H1 (cell line): Measurements from ENCODE around the gene EXOSC1. TPM values are rescaled to one million over a fixed set of nuclear protein-coding genes. Genes with fewer than 3 reads are reported as not detected.

Source experiments
- CTCF ChIA-PET: fragments of 300-600 bp; sonication (Branson Sonifier 250); formaldehyde crosslinking; loops from one replicate; lab custom pipeline; 2021; ENCODE audit not compliant: partially characterized antibody; lab: Charles Lee
- POLR2A ChIA-PET: fragments of 300-600 bp; sonication (Branson Sonifier 250); formaldehyde crosslinking; loops from one replicate; lab custom pipeline; 2021; ENCODE audit warnings: inconsistent platforms; ENCODE audit not compliant: partially characterized antibody; lab: Charles Lee
- DNase-seq, 2 experiments: peaks; one replicate each; pipeline versions ENCODE4 v3.0.0 to v3.0.0-alpha.2; 2010 to 2022; ENCODE audit warnings: low spot score in 2 of 2, low read depth in 1 of 2, mixed read lengths in 1 of 2
- FAIRE-seq: peaks from 2 replicates; lab custom pipeline; 2011; peaks lifted over from hg19 to GRCh38; lab: Jason Lieb, UNC
- H2AFZ ChIP-seq: 2 replicates; pipeline ENCODE4 v1.8.1; 2012; ENCODE audit warnings: low read length, inconsistent platforms
- H2AK5ac ChIP-seq: 2 replicates; pipeline ENCODE4 v1.6.1; 2013; ENCODE audit warnings: low read depth, low read length
- H2BK120ac ChIP-seq: replicated peaks from 2 replicates; pipeline ENCODE3; 2013; ENCODE audit warnings: low read depth, low read length, inconsistent platforms
- H2BK12ac ChIP-seq: 2 replicates; pipeline ENCODE4 v1.6.1; 2013; ENCODE audit warnings: low read depth, low read length
- H2BK15ac ChIP-seq: 2 replicates; pipeline ENCODE4 v1.6.1; 2013; ENCODE audit warnings: low read length
- H2BK20ac ChIP-seq: 2 replicates; pipeline ENCODE4 v1.6.1; 2013; ENCODE audit warnings: low read length
- H2BK5ac ChIP-seq: 2 replicates; pipeline ENCODE4 v1.6.1; 2013; ENCODE audit warnings: low read depth, low read length
- H3K14ac ChIP-seq: 2 replicates; pipeline ENCODE4 v1.6.1; 2013; ENCODE audit warnings: inconsistent platforms; ENCODE audit not compliant: insufficient read length
- H3K18ac ChIP-seq: 2 replicates; pipeline ENCODE4 v1.6.1; 2013; ENCODE audit warnings: low read length; ENCODE audit errors: extremely low read depth
- H3K23ac ChIP-seq: 2 replicates; pipeline ENCODE4 v1.6.1; 2013; ENCODE audit warnings: inconsistent platforms; ENCODE audit not compliant: insufficient read length
- H3K23me2 ChIP-seq: 2 replicates; pipeline ENCODE4 v1.6.1; 2013; ENCODE audit warnings: low read depth, low read length
- H3K27ac ChIP-seq: 2 replicates; pipeline ENCODE4 v1.6.1; 2011; ENCODE audit warnings: low read depth, low read length, inconsistent platforms
- H3K27me3 ChIP-seq, 4 experiments: replicated peaks in 1 of 4; 1 replicate in 1 of 4; 2 replicates in 3 of 4; pipeline versions ENCODE4 v1.6.1 to v1.8.1; 2011 to 2013; ENCODE audit warnings: low read length in 3 of 4, mild to moderate bottlenecking in 3 of 4, inconsistent platforms in 2 of 4, mixed read lengths in 2 of 4, moderate library complexity in 1 of 4; ENCODE audit not compliant: control insufficient read depth in 3 of 4, insufficient read depth in 3 of 4; ENCODE audit errors: extremely low read depth in 1 of 4
- H3K36me3 ChIP-seq, 4 experiments: 2 replicates each; pipeline versions ENCODE4 v1.6.1 to v1.8.1; 2011 to 2013; ENCODE audit warnings: mild to moderate bottlenecking in 4 of 4, low read length in 3 of 4, moderate library complexity in 2 of 4, control low read depth in 1 of 4, inconsistent platforms in 1 of 4; ENCODE audit not compliant: insufficient read depth in 4 of 4, control insufficient read depth in 2 of 4
- H3K4ac ChIP-seq: replicated peaks from 2 replicates; pipeline ENCODE3; 2013; ENCODE audit warnings: low read length, low read depth, mixed read lengths, inconsistent platforms; ENCODE audit not compliant: insufficient read length
- H3K4me1 ChIP-seq, 4 experiments: replicated peaks in 1 of 4; 1 replicate in 1 of 4; 2 replicates in 3 of 4; pipeline versions ENCODE4 v1.6.1 to v1.8.1; 2011 to 2013; ENCODE audit warnings: low read length in 3 of 4, inconsistent platforms in 2 of 4, mixed read lengths in 1 of 4; ENCODE audit not compliant: insufficient read depth in 4 of 4, control insufficient read depth in 3 of 4
- H3K4me2 ChIP-seq, 2 experiments: 2 replicates each; pipeline versions ENCODE4 v1.6.1 to v1.8.1; 2011 to 2013; ENCODE audit warnings: low read depth in 2 of 2, low read length in 2 of 2, control low read depth in 1 of 2, inconsistent platforms in 1 of 2, mild to moderate bottlenecking in 1 of 2; ENCODE audit not compliant: insufficient read depth in 1 of 2
- H3K4me3 ChIP-seq, 4 experiments: fragments of 200-600, 300-600 bp in 1 of 4; sonication (generic), shearing (Covaris generic), sonication (Bioruptor Twin) in 1 of 4; 2 replicates each; pipeline versions ENCODE4 v1.5.1 to v1.8.1; 2011 to 2016; ENCODE audit warnings: low read length in 4 of 4, low read depth in 3 of 4, control low read depth in 2 of 4, inconsistent platforms in 2 of 4, mild to moderate bottlenecking in 2 of 4, mixed read lengths in 1 of 4, moderate library complexity in 1 of 4; ENCODE audit not compliant: insufficient read depth in 2 of 4; ENCODE audit errors: extremely low read depth in 1 of 4
- H3K56ac ChIP-seq: replicated peaks from 2 replicates; pipeline ENCODE3; 2013; ENCODE audit warnings: low read depth, mild to moderate bottlenecking, mixed read lengths, low read length, inconsistent platforms; ENCODE audit not compliant: insufficient read length
- H3K79me1 ChIP-seq: 2 replicates; pipeline ENCODE4 v1.6.1; 2013; ENCODE audit warnings: low read depth, low read length, control low read depth
- H3K79me2 ChIP-seq, 2 experiments: 2 replicates each; pipeline versions ENCODE4 v1.6.1 to v1.8.1; 2012 to 2013; ENCODE audit warnings: low read length in 2 of 2, mild to moderate bottlenecking in 2 of 2, inconsistent platforms in 1 of 2; ENCODE audit not compliant: insufficient read depth in 2 of 2, control insufficient read depth in 1 of 2
- H3K9ac ChIP-seq, 4 experiments: replicated peaks in 1 of 4; 1 replicate in 1 of 4; 2 replicates in 3 of 4; pipeline versions ENCODE4 v1.6.1 to v1.8.1; 2011 to 2013; ENCODE audit warnings: low read depth in 3 of 4, low read length in 3 of 4, control low read depth in 2 of 4, mild to moderate bottlenecking in 2 of 4, moderate library complexity in 2 of 4, inconsistent platforms in 1 of 4; ENCODE audit errors: extremely low read depth in 1 of 4
- H3K9me3 ChIP-seq, 2 experiments: 2 replicates each; pipeline versions ENCODE4 v1.6.1 to v1.8.1; 2012 to 2013; ENCODE audit warnings: mild to moderate bottlenecking in 2 of 2, moderate library complexity in 2 of 2, control low read depth in 1 of 2, inconsistent platforms in 1 of 2, low read depth in 1 of 2, low read length in 1 of 2, mixed read lengths in 1 of 2; ENCODE audit not compliant: insufficient read depth in 2 of 2
- H4K20me1 ChIP-seq, 2 experiments: replicated peaks in 1 of 2; 2 replicates each; pipeline versions ENCODE3 to v1.8.1; 2011 to 2013; ENCODE audit warnings: inconsistent platforms in 2 of 2, low read length in 2 of 2, mild to moderate bottlenecking in 1 of 2; ENCODE audit not compliant: insufficient read depth in 2 of 2, control insufficient read depth in 1 of 2
- H4K5ac ChIP-seq: 2 replicates; pipeline ENCODE4 v1.6.1; 2013; ENCODE audit warnings: low read length, low read depth, mixed read lengths, inconsistent platforms; ENCODE audit not compliant: insufficient read length
- H4K8ac ChIP-seq: 2 replicates; pipeline ENCODE4 v1.8.0; 2013; ENCODE audit warnings: mild to moderate bottlenecking, moderate library complexity, low read length, inconsistent platforms; ENCODE audit not compliant: insufficient read depth; ENCODE audit errors: extremely low read depth
- H4K91ac ChIP-seq: replicated peaks from 2 replicates; pipeline ENCODE3; 2013; ENCODE audit warnings: low read length, mixed read lengths, inconsistent platforms; ENCODE audit not compliant: insufficient read length
- CREB1 ChIP-seq: IDR thresholded peaks from 2 replicates; pipeline ENCODE4 v1.6.1; 2012; ENCODE audit warnings: inconsistent platforms
- CTBP2 ChIP-seq: IDR thresholded peaks from 2 replicates; pipeline ENCODE4 v1.7.0; 2011; ENCODE audit warnings: borderline replicate concordance, mild to moderate bottlenecking, moderate library complexity, mixed read lengths, low read length; ENCODE audit not compliant: insufficient read depth, insufficient read length
- EP300 ChIP-seq, 2 experiments: IDR thresholded peaks; 1 replicate in 1 of 2; 2 replicates in 1 of 2; pipeline ENCODE4 v1.6.1; 2011 to 2012; ENCODE audit warnings: low read depth in 2 of 2, low read length in 2 of 2, mild to moderate bottlenecking in 2 of 2, borderline replicate concordance in 1 of 2, inconsistent platforms in 1 of 2, moderate library complexity in 1 of 2
- POLR2A ChIP-seq, 2 experiments: IDR thresholded peaks; 1 replicate in 1 of 2; 2 replicates in 1 of 2; pipeline ENCODE4 v1.6.1; 2011; ENCODE audit warnings: low read depth in 2 of 2, low read length in 2 of 2, mild to moderate bottlenecking in 2 of 2; ENCODE audit errors: control extremely low read depth in 1 of 2
- RFX5 ChIP-seq: IDR thresholded peaks from 2 replicates; pipeline ENCODE4 v1.6.1; 2011; ENCODE audit warnings: low read depth, low read length, improper control_type of control experiment, borderline replicate concordance
- SIN3A ChIP-seq, 2 experiments: IDR thresholded peaks in 1 of 2; conservative IDR thresholded peaks in 1 of 2; 2 replicates each; pipeline ENCODE4 v1.6.1; 2011 to 2012; ENCODE audit warnings: low read length in 2 of 2, improper control_type of control experiment in 1 of 2, low read depth in 1 of 2, mild to moderate bottlenecking in 1 of 2
- SP2 ChIP-seq: IDR thresholded peaks from 2 replicates; pipeline ENCODE4 v1.6.1; 2012; ENCODE audit warnings: mild to moderate bottlenecking, low read length, inconsistent platforms
- TBP ChIP-seq: IDR thresholded peaks from 2 replicates; pipeline ENCODE4 v1.6.1; 2011; ENCODE audit warnings: low read depth, low read length, improper control_type of control experiment
- TEAD4 ChIP-seq: IDR thresholded peaks from 2 replicates; pipeline ENCODE4 v1.6.1; 2012; ENCODE audit warnings: low read depth, low read length, inconsistent platforms, mixed read lengths
- YY1 ChIP-seq: IDR thresholded peaks from 2 replicates; pipeline ENCODE4 v1.6.1; 2011; ENCODE audit warnings: low read depth, mild to moderate bottlenecking, low read length
- WGBS, 2 experiments: shearing (Covaris generic) in 1 of 2; methylation state at CpG; one replicate each; pipeline versions ENCODE4 v1.1.6 to v1.1.7; 2013 to 2015; ENCODE audit warnings: low lambda C conversion rate in 2 of 2, mixed read lengths in 2 of 2, inconsistent platforms in 1 of 2, low coverage in 1 of 2, missing lambda C conversion rate in 1 of 2; ENCODE audit not compliant: insufficient replicate concordance in 2 of 2, insufficient coverage in 1 of 2, insufficient read length in 1 of 2; ENCODE audit errors: extremely low coverage in 1 of 2, missing lambda C conversion rate in 1 of 2; 5-methylcytosine and 5-hydroxymethylcytosine counted together
- polyA plus RNA-seq, 7 experiments: library from polyadenylated mRNA; depleted of rRNA in 3 of 7; stranded (reverse) in 5 of 7; unstranded in 2 of 7; fragments of >200 nt in 5 of 7; fragments of 200-250 nt in 2 of 7; gene quantifications; 1 replicate in 5 of 7; 2 replicates in 1 of 7; 4 replicates in 1 of 7; pipeline versions ENCODE4 v1.2.1 to v1.2.3, GENCODE V29; 2011 to 2013; ENCODE audit warnings: missing spikeins in 2 of 7, mixed read lengths in 2 of 7
- total RNA-seq: library from RNA; stranded (reverse); fragmentation: NEBNext Ultra II Directional; extraction: Animal tissue kit (Norgen Biotek cat#: 25700); gene quantifications from 2 replicates; pipeline ENCODE4 v1.2.1, GENCODE V29; 2021

Gene EXOSC1
- total and polyA plus RNA-seq, 2 of the 8 experiments (the other 6 are each of a cell fraction or from before 2014, with no cell fraction given): 52.1 to 68.1 TPM

- no peak for FAIRE-seq
- H2BK15ac ChIP-seq: no peak overlapping the region
- CTCF ChIA-PET: interaction anchor here (0.6 to 5.5 kb wide), 30 partner anchors 11 to 621 kb away, joined by 3 to 65 read pairs (median 4); partner anchors contain the start of gene ANKRD2
- H3K27me3 ChIP-seq: no peaks in the 10 kb centered on the region
- peaks cover 42 to 86% (median 74%) of the 10 kb centered on the region in 4 experiments for H3K36me3 ChIP-seq
- H3K79me2 ChIP-seq: no peaks in the 10 kb centered on the region
- no peak overlapping the region for H2AK5ac ChIP-seq
- no peaks in the 10 kb centered on the region for H3K4me1 ChIP-seq
- no peak overlapping the region for H3K27ac ChIP-seq
- TF ChIP-seq TBP (no peak), CTBP2 (no peak), SP2 (no peak), YY1 (no peak), EP300 (IDR thresholded peaks at IDR 0.05; ENCODE audit: borderline replicate concordance in 1 of 2, low read depth in 2 of 2, low read length in 2 of 2) (no peak), CREB1 (no peak), SIN3A (conservative IDR thresholded peaks at IDR 0.05 in 1 of 2, IDR thresholded peaks at IDR 0.05 in 1 of 2; ENCODE audit: low read depth in 1 of 2, low read length in 2 of 2) (no peak), RFX5 (no peak), TEAD4 (no peak), POLR2A (IDR thresholded peaks at IDR 0.05; ENCODE audit: control extremely low read depth in 1 of 2, low read depth in 2 of 2, low read length in 2 of 2) (no peak)
- TF ChIP-seq, all 59 proteins: peak for 0
- Histone ChIP-seq H2AFZ (no peak overlapping the region), H2BK12ac (no peak overlapping the region), H2BK120ac (no peak overlapping the region), H4K5ac (no peak overlapping the region), H3K14ac (no peak overlapping the region), H3K56ac (no peak overlapping the region), H4K91ac (no peak overlapping the region), H3K23ac (no peak overlapping the region), H3K79me1 (no peaks in the 10 kb centered on the region; the same call in 1 of the 2 replicates), H3K9me3 (no peaks in the 10 kb centered on the region), H3K23me2 (no peaks in the 10 kb centered on the region), H4K8ac (no peak overlapping the region), H3K4ac (no peak overlapping the region), H2BK20ac (no peak overlapping the region), H3K18ac (no peak overlapping the region), H2BK5ac (no peak overlapping the region), H4K20me1 (peaks cover 3 to 8% of the 10 kb centered on the region in 2 experiments), H3K4me2 (no peak overlapping the region), H3K9ac (no peak overlapping the region), H3K4me3 (no peak overlapping the region)
- POLR2A ChIA-PET: interaction anchor here (0.6 to 12.5 kb wide), 9 partner anchors 12 to 149 kb away, joined by 3 to 105 read pairs (median 4); no protein-coding TSS in a partner anchor
- 100% methylated on average over 1 of the region's 1 CpG; no CpG with 5 or more reads in 1 of the 2 experiments for WGBS, 2 experiments
- no peak for DNase-seq
Measured at GRCh38 chr10:97464226-97464625, 18.4 kb upstream of the EXOSC1 start.
